HG03159 (cell line): ENCODE data around the gene FAM9A.
"Not testable (repeated sequence)": the region's sequence is repeated elsewhere in the genome, so short reads cannot be mapped to it uniquely, and the experiment has no call there.

Source experiments
- ATAC-seq: cut with Tn5 transposase; IDR thresholded peaks from one replicate; pipeline ENCODE4 v1.9.1; 2021; ENCODE audit warnings: mild to moderate bottlenecking, moderate library complexity; ENCODE audit not compliant: unreplicated experiment

FAM9A gene

GRCh38 chrX:8805046-8805445 is 3.9 kb upstream of the FAM9A start:
- ATAC-seq = no peak

- no peak for ATAC-seq
These were observed 2.1 kb upstream of the FAM9A start for GRCh38 chrX:8803326-8803725.

- ATAC-seq = not testable (repeated sequence)
These were observed 832 bp downstream of the FAM9A start for GRCh38 chrX:8800351-8800750.

- ATAC-seq = not testable (repeated sequence)
These were observed 1.9 kb downstream of the FAM9A start for GRCh38 chrX:8799281-8799680.

- ATAC-seq = not testable (repeated sequence)
These were observed 2.5 kb downstream of the FAM9A start for GRCh38 chrX:8798702-8799101.

GRCh38 chrX:8787119-8787518 is 14.1 kb downstream of the FAM9A start:
- ATAC-seq = not testable (repeated sequence)

- no peak for ATAC-seq
These were observed 17.0 kb downstream of the FAM9A start for GRCh38 chrX:8784162-8784561.

GRCh38 chrX:8783714-8784098 is 17.5 kb downstream of the FAM9A start:
- ATAC-seq = no peak

- ATAC-seq = peak; percentile 69
These were observed 18.0 kb downstream of the FAM9A start for GRCh38 chrX:8783097-8783713.

GRCh38 chrX:8782595-8782994 is 18.6 kb downstream of the FAM9A start:
- ATAC-seq = no peak

- not testable (repeated sequence) for ATAC-seq
These were observed 19.3 kb downstream of the FAM9A start for GRCh38 chrX:8781921-8782320.

- no peak for ATAC-seq
These were observed 28.1 kb downstream of the FAM9A start for GRCh38 chrX:8773117-8773516.

- ATAC-seq = no peak
These were observed 41.2 kb downstream of the FAM9A start for GRCh38 chrX:8760021-8760420.

- ATAC-seq = not testable (repeated sequence)
These were observed 42.5 kb downstream of the FAM9A start for GRCh38 chrX:8758706-8759105.

- ATAC-seq = not testable (repeated sequence)
These were observed 43.4 kb downstream of the FAM9A start for GRCh38 chrX:8757609-8758389.

GRCh38 chrX:8755813-8756212 is 45.4 kb downstream of the FAM9A start:
- ATAC-seq = no peak

- no peak for ATAC-seq
These were observed 46.1 kb downstream of the FAM9A start for GRCh38 chrX:8755116-8755515.

- no peak for ATAC-seq
These were observed 51.5 kb downstream of the FAM9A start for GRCh38 chrX:8749697-8750096.

GRCh38 chrX:8748855-8749254 is 52.3 kb downstream of the FAM9A start:
- ATAC-seq = peak; percentile 84

GRCh38 chrX:8743126-8743732 is 58.0 kb downstream of the FAM9A start:
- ATAC-seq = no peak

- no peak for ATAC-seq
These were observed 59.2 kb downstream of the FAM9A start for GRCh38 chrX:8741981-8742380.
